SK-N-SH (cell line): Measurements from ENCODE around the gene GLG1. TPM values are rescaled to one million over a fixed set of nuclear protein-coding genes. Genes with fewer than 3 reads are reported as not detected.

ENCODE experiments used
- CTCF ChIA-PET: fragments of 300-600, 350-600 bp; formaldehyde crosslinking; extraction: SDS; loops from one replicate; lab custom pipeline; 2021; lab: Yijun Ruan, JAX
- POLR2A ChIA-PET: fragments of 350-600 bp; sonication (Branson Sonifier 250); formaldehyde crosslinking; extraction: SDS; loops from one replicate; lab custom pipeline; 2020; ENCODE audit warnings: antibody characterized with exemption, inconsistent platforms; lab: Yijun Ruan, JAX
- DNase-seq: peaks from one replicate; pipeline ENCODE4 v3.0.0; 2012
- H2AFZ ChIP-seq: fragments of 200-600 bp; sonication (generic); 2 replicates; pipeline ENCODE4 v1.8.1; 2016; ENCODE audit warnings: antibody characterized with exemption, mild to moderate bottlenecking, low read depth
- H3F3A ChIP-seq: fragments of 200-600 bp; sonication (generic); replicated peaks from 2 replicates; pipeline ENCODE3; 2016; ENCODE audit warnings: antibody characterized with exemption, mild to moderate bottlenecking; ENCODE audit not compliant: insufficient read depth
- H3K27ac ChIP-seq, 2 experiments: fragments of 200-500 bp in 1 of 2; fragments of 200-600 bp in 1 of 2; sonication (Bioruptor generic) in 1 of 2; sonication (generic), shearing (Covaris generic) in 1 of 2; 2 replicates each; pipeline versions ENCODE4 v1.5.1 to v1.6.1; 2014 to 2016; ENCODE audit warnings: low read depth in 2 of 2, inconsistent platforms in 1 of 2, low read length in 1 of 2, mild to moderate bottlenecking in 1 of 2, mixed read lengths in 1 of 2
- H3K27me3 ChIP-seq: fragments of 200-600 bp; sonication (generic), shearing (Covaris generic); 2 replicates; pipeline ENCODE4 v1.6.1; 2016; ENCODE audit warnings: mixed run types; ENCODE audit not compliant: insufficient read depth
- H3K36me3 ChIP-seq, 2 experiments: fragments of 200-500 bp in 1 of 2; fragments of 200-600 bp in 1 of 2; sonication (Bioruptor generic) in 1 of 2; sonication (generic) in 1 of 2; replicated peaks in 1 of 2; 2 replicates each; pipeline versions ENCODE3 to v1.5.1; 2014 to 2016; ENCODE audit warnings: low read length in 1 of 2, mild to moderate bottlenecking in 1 of 2; ENCODE audit not compliant: insufficient read depth in 2 of 2, control insufficient read depth in 1 of 2
- H3K4me1 ChIP-seq, 2 experiments: fragments of 200-500 bp in 1 of 2; fragments of 200-600 bp in 1 of 2; sonication (Bioruptor generic) in 1 of 2; sonication (generic), shearing (Covaris generic) in 1 of 2; 2 replicates each; pipeline versions ENCODE4 v1.5.1 to v1.6.1; 2014 to 2016; ENCODE audit warnings: low read depth in 1 of 2, low read length in 1 of 2, mixed run types in 1 of 2; ENCODE audit not compliant: insufficient read depth in 2 of 2, control insufficient read depth in 1 of 2
- H3K4me2 ChIP-seq: fragments of 200-600 bp; sonication (generic), shearing (Covaris generic); 2 replicates; pipeline ENCODE4 v1.6.1; 2017; ENCODE audit warnings: mixed run types
- H3K4me3 ChIP-seq, 2 experiments: fragments of 200-500 bp in 1 of 2; fragments of 200-600 bp in 1 of 2; sonication (Bioruptor generic) in 1 of 2; sonication (generic), shearing (Covaris generic) in 1 of 2; 2 replicates each; pipeline versions ENCODE4 v1.5.1 to v1.8.1; 2014 to 2016; ENCODE audit warnings: low read depth in 2 of 2, inconsistent platforms in 1 of 2, low read length in 1 of 2, mild to moderate bottlenecking in 1 of 2, mixed read lengths in 1 of 2, moderate library complexity in 1 of 2
- H3K79me2 ChIP-seq: fragments of 200-600 bp; sonication (generic); 2 replicates; pipeline ENCODE4 v1.8.1; 2017; ENCODE audit warnings: mild to moderate bottlenecking; ENCODE audit not compliant: insufficient read depth
- H3K9ac ChIP-seq: fragments of 200-600 bp; sonication (generic); 2 replicates; pipeline ENCODE4 v1.6.1; 2017; ENCODE audit warnings: mixed run types
- H3K9me2 ChIP-seq: fragments of 200-600 bp; sonication (generic); 2 replicates; pipeline ENCODE4 v1.6.1; 2017; ENCODE audit warnings: mixed run types
- H3K9me3 ChIP-seq: fragments of 200-600 bp; sonication (generic); 2 replicates; pipeline ENCODE4 v1.6.1; 2017; ENCODE audit warnings: mixed run types, mild to moderate bottlenecking, moderate library complexity
- H4K20me1 ChIP-seq: fragments of 200-600 bp; sonication (generic); 2 replicates; pipeline ENCODE4 v1.6.1; 2017; ENCODE audit warnings: mild to moderate bottlenecking, mixed run types; ENCODE audit not compliant: insufficient read depth
- FOSL2 ChIP-seq: IDR thresholded peaks from 2 replicates; pipeline ENCODE4 v1.4.0; 2012; ENCODE audit warnings: low read depth, mild to moderate bottlenecking, moderate library complexity, borderline replicate concordance
- MAX ChIP-seq: IDR thresholded peaks from 2 replicates; pipeline ENCODE4 v1.4.0; 2012; ENCODE audit warnings: low read depth
- MEF2A ChIP-seq: IDR thresholded peaks from 2 replicates; pipeline ENCODE4 v1.4.0; 2012; ENCODE audit warnings: low read depth, borderline replicate concordance
- NFIC ChIP-seq: IDR thresholded peaks from 2 replicates; pipeline ENCODE4 v1.4.0; 2012; ENCODE audit warnings: borderline replicate concordance
- NRF1 ChIP-seq: IDR thresholded peaks from 2 replicates; pipeline ENCODE4 v1.6.1; 2012; ENCODE audit warnings: low read depth, mild to moderate bottlenecking, low read length
- REST ChIP-seq: IDR thresholded peaks from 2 replicates; pipeline ENCODE4 v1.6.1; 2012; ENCODE audit warnings: mild to moderate bottlenecking, low read depth, low read length, moderate library complexity
- SIN3A ChIP-seq: IDR thresholded peaks from 2 replicates; pipeline ENCODE4 v1.6.1; 2012; ENCODE audit warnings: low read depth, mild to moderate bottlenecking, low read length, moderate library complexity, borderline replicate concordance
- SMC3 ChIP-seq: IDR thresholded peaks from 2 replicates; pipeline ENCODE4 v1.6.1; 2012; ENCODE audit warnings: low read depth, low read length, improper control_type of control experiment
- TCF12 ChIP-seq: IDR thresholded peaks from 2 replicates; pipeline ENCODE4 v1.4.0; 2012
- YY1 ChIP-seq: IDR thresholded peaks from 2 replicates; pipeline ENCODE4 v1.4.0; 2012; ENCODE audit warnings: low read depth, mild to moderate bottlenecking
- ZBTB33 ChIP-seq: IDR thresholded peaks from 2 replicates; pipeline ENCODE4 v1.4.0; 2012; ENCODE audit warnings: low read depth, borderline replicate concordance
- WGBS: methylation state at CpG from one replicate; pipeline ENCODE4 v1.1.6; 2017; ENCODE audit warnings: low lambda C conversion rate; 5-methylcytosine and 5-hydroxymethylcytosine counted together
- polyA plus RNA-seq, 3 experiments: library from polyadenylated mRNA; depleted of rRNA; stranded (reverse); fragments of >200 nt; gene quantifications; 2 replicates each; pipeline ENCODE4 v1.2.3, GENCODE V29; 2012

The GLG1 gene
- polyA plus RNA-seq, 1 of the 3 experiments (the other 2 are of a cell fraction) = 71.1 TPM

- ChIA-PET CTCF (interaction anchor here (0.7 to 1.6 kb wide), 2 partner anchors 119 to 193 kb away, joined by 3 to 5 read pairs; no protein-coding TSS in a partner anchor), POLR2A (no interaction called here)
- peaks cover 32% of the 10 kb centered on the region; the same call in 1 of the 2 replicates for H3K79me2 ChIP-seq
- H3K4me1 ChIP-seq = peaks cover 0 to 11% of the 10 kb centered on the region in 2 experiments; a peak in 1 of 4 replicates
- DNase-seq = no peak
- 91% methylated on average over 7 of the region's 7 CpGs for WGBS
- no peak overlapping the region for H2AFZ ChIP-seq
- no peaks in the 10 kb centered on the region for H3K9me3 ChIP-seq
- H3K9ac ChIP-seq = no peak overlapping the region
- no peak overlapping the region for H3K4me2 ChIP-seq
- no peak overlapping the region for H3K27ac ChIP-seq
- H3K4me3 ChIP-seq = no peak overlapping the region
- H4K20me1 ChIP-seq = no peaks in the 10 kb centered on the region
- no peaks in the 10 kb centered on the region for H3K27me3 ChIP-seq
- peaks cover 17% of the 10 kb centered on the region for H3F3A ChIP-seq
- TF ChIP-seq REST (no peak), NFIC (no peak), NRF1 (no peak), MAX (no peak), YY1 (no peak), FOSL2 (no peak), SIN3A (no peak), TCF12 (no peak), MEF2A (no peak), SMC3 (no peak), ZBTB33 (no peak)
- TF ChIP-seq, all 33 proteins: peak for 0
- Histone ChIP-seq H3K36me3 (peaks cover 10 to 22% of the 10 kb centered on the region in 2 experiments), H3K9me2 (no peaks in the 10 kb centered on the region)
Measured at GRCh38 chr16:74503412-74503811, 103.5 kb downstream of the GLG1 start.
